PC-3 (cell line): Measurements from ENCODE around the gene CEP85.

Experiments used
- EZH2 ChIP-seq: fragments of 300-600 bp; sonication (generic); IDR thresholded peaks from one replicate; pipeline ENCODE4 v1.6.1; 2017; ENCODE audit warnings: antibody characterized with exemption, mild to moderate bottlenecking, low read length; ENCODE audit not compliant: unreplicated experiment
- EZH2phosphoT487 ChIP-seq: fragments of 300-600 bp; sonication (generic); IDR thresholded peaks from 2 replicates; pipeline ENCODE4 v1.6.1; 2018; ENCODE audit warnings: mild to moderate bottlenecking, antibody characterized with exemption, low read length, borderline replicate concordance
- TF ChIP-seq, protein P1 (sequence below): fragments of 300-600 bp; sonication (generic); conservative IDR thresholded peaks from 2 replicates; pipeline ENCODE4 v1.5.1; 2017; ENCODE audit warnings: antibody characterized with exemption, low read depth, mild to moderate bottlenecking, low read length

DNA sequence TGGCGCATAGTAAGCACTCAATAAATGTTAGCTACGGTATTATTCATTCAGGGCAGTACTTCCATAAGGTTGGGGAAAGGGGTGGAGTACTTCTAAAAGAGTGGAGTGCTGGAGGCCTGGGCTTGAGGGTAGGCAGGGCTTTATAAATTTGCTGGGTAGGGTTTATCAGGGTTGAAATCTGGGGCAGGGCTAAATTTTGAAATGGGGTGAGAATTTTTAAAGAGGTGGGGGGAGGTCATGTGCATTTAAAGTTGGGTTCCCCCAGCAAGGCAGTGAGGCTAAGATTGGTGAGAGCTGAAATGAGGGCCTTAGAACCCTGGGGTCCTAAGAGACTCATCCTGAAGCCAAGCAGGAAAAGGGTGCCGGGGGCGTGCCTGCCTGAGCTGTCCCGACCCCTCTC is 33.6 kb upstream of the CEP85 start:
- TF ChIP-seq, protein P1, sequence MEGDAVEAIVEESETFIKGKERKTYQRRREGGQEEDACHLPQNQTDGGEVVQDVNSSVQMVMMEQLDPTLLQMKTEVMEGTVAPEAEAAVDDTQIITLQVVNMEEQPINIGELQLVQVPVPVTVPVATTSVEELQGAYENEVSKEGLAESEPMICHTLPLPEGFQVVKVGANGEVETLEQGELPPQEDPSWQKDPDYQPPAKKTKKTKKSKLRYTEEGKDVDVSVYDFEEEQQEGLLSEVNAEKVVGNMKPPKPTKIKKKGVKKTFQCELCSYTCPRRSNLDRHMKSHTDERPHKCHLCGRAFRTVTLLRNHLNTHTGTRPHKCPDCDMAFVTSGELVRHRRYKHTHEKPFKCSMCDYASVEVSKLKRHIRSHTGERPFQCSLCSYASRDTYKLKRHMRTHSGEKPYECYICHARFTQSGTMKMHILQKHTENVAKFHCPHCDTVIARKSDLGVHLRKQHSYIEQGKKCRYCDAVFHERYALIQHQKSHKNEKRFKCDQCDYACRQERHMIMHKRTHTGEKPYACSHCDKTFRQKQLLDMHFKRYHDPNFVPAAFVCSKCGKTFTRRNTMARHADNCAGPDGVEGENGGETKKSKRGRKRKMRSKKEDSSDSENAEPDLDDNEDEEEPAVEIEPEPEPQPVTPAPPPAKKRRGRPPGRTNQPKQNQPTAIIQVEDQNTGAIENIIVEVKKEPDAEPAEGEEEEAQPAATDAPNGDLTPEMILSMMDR: no peak
- TF ChIP-seq EZH2phosphoT487 (no peak), EZH2 (no peak)
